ENCODE results near the gene BDH1.
"Not testable (repeated sequence)": the region's sequence is repeated elsewhere in the genome, so short reads cannot be mapped to it uniquely, and the experiment has no call there.

BDH1 gene

DNA sequence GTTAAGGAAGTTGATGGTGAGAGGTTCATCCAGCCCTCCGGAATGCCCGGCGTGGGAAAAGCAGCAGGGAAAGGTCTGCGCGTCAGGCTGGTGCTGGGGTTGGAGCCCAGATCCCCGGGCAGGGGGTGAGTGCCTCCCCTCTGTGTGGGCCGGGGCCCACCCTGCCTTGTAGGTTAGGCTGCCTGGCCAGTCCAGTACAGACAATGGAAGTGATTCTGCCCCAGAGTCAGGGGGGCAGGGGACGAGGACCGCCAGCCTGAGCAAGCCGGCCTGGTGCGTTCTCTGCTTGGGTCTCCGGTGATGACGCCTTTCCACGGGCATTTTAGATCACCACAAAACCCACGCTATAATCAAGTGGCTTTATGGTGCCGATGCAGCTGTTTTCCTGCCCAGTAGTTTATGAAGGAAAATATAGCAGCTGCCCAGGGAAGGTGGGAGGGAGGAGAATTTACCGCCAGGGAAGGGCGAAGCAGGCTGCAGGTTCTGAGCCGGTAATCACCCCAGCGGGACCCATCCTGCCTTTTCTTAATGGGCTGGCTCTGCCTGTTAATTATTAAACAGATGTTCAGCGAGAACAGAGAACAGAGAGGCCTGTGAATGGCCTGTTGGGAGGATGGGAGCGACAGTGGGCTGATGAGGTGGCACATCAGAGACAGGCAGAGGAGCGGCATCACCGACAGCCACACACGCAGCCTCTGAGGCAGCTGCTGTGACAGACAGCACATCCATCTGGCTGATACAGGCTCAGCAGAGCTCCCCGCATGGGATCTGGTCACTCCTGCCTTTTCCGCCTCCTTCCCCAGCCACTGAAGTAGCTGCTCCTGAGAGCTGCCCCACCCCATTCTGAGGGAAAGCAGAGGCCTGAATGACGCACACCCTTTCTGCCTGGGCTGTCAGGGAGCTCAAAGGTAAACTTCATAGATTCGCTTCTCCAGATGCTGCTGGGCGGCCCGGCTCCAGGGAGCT lies 35.2 kb downstream of the BDH1 start:
- DNase-seq (ENCODE audit: low read depth), result no peak

DNA sequence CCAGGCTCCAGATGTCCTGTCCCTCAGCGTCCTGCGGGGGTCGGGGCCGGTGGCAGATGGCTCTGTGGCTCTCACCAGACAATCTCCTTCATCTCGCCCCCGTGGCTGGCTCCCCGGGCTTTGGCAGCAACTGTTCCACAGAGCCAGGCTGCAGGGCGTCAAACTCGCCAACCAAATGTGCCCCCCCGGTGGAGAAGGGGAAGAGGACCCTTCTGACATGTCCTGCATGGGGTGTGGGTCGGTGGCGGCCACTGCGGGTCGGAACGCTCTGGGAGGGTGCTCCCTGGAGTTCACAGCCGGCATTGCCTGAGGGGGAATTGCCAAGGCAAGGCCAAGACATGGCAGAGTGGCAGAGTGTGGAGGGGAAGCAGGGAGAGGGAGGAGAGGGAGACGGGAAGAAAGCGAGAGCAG lies 36.0 kb downstream of the BDH1 start:
- no peak for DNase-seq (ENCODE audit: low read depth)

DNA sequence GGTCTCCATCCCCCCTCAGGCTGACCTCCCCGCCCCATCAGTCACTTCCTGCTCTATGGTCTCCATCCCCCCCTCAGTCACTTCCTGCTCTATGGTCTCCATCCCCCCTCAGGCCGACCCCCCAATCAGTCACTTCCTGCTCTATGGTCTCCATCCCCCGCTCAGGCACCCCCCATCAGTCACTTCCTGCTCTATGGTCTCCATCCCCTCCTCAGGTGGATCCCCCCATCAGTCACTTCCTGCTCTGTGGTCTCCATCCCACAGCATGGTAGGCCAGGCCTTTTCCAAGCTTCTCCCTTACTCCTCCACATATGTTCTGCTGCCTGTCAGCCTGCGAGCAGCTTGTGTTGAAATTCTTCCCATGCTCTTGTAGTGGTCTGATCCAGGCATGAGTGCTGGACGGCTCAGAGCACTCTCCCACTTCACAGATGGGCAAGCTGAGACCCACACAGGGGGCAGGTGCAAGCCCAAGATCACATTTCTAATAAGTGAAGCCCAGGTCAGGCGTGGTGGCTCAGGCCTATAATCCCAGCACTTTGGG lies 36.8 kb downstream of the BDH1 start:
- DNase-seq (ENCODE audit: low read depth), result no peak

- not testable (repeated sequence) for DNase-seq (ENCODE audit: low read depth)
Observed at GRCh38 chr3:197517922-197518683, 37.7 kb downstream of the BDH1 start.

DNA sequence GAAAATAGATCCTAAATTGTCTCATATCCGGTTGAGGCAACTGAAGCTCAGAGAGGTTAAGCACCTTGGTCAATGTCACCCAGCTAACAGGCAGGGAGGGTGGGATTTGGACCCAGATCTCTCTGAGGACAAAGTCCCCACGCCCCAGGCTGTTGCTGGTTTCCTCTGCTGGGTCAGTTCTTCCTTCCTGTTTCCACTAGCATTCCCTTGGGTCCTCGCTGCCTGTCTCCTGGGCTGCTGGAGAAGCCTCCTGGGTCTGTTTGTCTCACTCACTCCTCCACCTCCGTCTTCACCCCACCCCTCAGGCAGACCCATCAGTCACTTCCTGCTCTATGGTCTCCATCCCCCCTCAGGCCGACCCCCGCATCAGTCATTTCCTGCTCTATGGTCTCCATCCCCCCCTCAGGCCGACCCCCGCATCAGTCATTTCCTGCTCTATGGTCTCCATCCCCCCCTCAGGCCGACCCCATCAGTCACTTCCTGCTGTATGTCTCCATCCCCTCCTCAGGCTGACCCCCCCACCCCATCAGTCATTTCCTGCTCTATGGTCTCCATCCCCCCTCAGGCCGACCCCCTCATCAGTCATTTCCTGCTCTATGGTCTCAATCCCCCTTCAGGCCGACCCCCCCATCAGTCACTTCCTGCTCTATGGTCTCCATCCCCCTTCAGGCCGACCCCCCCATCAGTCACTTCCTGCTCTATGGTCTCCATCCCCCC lies 38.7 kb downstream of the BDH1 start:
- not testable (repeated sequence) for DNase-seq (ENCODE audit: low read depth)

DNA sequence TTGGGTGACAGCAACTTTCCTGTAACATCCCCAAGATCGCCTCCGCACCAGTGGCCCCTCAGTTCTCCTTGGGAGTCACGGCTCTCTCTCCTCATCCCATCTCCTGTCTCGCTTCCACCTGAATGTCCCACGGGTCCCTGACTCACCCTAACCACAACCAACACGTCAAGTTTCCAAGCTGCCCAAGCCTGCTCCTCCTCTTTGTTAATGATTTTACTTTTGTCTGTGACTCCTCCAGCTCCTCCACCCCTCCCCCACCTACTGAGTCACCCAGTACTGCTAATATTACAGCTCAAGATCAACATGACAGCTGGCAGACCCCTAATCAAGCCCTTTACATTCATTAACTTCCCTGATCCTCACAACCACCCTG lies 39.3 kb downstream of the BDH1 start:
- no peak for DNase-seq (ENCODE audit: low read depth)

GRCh38 chr3:197514786-197515355 lies 40.9 kb downstream of the BDH1 start:
- DNase-seq (ENCODE audit: low read depth), result no peak

DNA sequence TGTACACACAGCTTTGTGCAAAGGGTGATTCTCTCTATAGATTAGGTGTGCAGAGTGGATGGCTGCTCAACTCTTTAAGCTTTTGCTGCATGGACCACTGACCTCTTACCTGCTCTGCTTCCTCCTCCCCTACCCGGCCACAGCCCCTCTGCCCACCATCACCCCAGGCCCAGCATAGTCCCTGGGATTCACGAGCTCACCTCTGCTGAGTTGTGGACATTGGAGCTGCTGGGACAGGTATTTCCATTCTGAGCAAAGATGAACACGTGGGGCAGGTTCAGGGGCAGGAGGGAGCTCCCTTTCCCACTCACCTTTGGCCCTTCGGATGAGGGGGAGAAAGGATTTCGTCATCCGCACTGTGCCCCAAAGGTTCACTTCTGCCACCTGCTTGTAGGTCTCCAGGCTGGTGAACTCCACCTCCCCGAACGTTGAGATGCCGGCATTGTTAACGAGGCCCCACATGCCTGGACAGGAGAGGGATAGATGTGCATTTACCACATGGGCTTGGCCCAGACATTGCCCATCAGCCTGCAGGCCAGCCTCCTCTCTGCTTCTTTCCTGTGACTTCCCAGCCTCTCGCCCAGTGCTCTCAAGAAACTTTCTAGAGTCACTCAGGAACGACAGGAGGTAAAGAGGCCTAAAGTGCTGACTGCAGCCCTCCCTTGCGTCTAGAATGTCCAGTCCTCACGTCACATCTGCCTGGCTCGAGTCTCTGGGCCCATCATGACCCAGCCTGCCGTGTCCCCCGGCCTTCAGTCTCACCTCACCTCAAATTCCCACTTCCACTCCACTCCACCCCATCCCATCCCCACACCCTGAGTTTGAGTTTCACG lies 41.6 kb downstream of the BDH1 start:
- DNase-seq (ENCODE audit: low read depth), result no peak

DNA sequence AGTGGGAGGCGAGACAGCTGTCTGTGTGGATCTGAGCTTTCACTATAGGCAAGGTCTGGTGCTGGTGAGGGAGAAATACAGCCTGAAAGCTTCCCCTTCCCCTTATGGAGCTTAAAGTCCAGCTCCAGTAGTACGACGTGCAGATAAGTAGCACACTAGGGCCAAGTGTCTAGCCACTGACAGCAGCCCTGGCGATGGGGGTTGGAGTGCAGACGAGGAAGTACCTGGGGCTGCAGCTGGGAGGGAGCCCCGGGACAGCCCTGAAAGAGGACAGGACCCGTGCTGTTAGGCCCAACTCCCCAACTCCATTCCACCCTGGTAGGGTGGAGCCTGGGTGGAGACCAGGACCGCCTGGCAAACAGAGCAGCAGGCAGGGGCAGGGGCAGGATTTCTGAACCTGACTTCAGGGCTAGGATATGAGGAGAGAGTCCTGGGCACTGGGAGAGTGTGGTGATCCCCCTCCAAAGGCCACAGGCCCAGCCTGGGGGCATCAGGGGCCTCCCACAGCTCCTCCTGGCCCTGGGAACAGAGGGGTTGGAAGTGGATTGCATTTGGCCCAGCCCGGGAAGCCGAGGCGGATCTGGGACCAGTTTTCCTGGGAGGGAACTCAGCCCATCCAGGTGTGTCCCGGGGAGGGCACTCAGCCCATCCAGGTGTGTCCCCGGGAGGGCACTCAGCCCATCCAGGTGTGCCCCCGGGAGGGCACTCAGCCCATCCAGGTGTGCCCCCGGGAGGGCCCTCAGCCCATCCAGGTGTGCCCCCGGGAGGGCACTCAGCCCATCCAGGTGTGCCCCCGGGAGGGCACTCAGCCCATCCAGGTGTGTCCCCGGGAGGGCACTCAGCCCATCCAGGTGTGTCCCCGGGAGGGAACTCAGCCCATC lies 42.8 kb downstream of the BDH1 start:
- no peak for DNase-seq (ENCODE audit: low read depth)

GRCh38 chr3:197511853-197512635 lies 43.7 kb downstream of the BDH1 start:
- no peak for DNase-seq (ENCODE audit: low read depth)

DNA sequence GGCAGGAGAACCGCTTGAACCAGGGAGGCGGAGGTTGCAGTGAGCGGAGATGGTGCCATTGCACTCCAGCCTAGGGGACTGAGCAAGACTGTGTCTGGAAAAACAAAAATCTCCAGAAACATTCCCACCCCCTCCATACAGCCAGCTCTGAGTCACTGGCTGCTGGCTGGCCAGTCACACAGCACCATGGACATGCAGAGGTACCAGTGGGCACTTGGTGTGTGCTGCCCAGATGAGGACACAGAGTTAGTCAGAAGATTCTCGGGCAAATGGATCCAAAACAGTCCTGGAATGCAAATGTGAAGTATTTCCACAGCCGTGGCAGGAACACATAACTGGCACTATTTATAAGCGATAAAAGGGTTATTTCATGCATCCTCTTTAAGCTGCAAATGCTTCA lies 44.6 kb downstream of the BDH1 start:
- DNase-seq (ENCODE audit: low read depth), result no peak

- no peak for DNase-seq (ENCODE audit: low read depth)
Observed at GRCh38 chr3:197510642-197511018, 45.1 kb downstream of the BDH1 start.

- DNase-seq (ENCODE audit: low read depth), result no peak
Observed at GRCh38 chr3:197508924-197509775, 46.6 kb downstream of the BDH1 start.

- no peak for DNase-seq (ENCODE audit: low read depth)
Observed at GRCh38 chr3:197508461-197508860, 47.3 kb downstream of the BDH1 start.

- no peak for DNase-seq (ENCODE audit: low read depth)
Observed at GRCh38 chr3:197508051-197508451, 47.7 kb downstream of the BDH1 start.

GRCh38 chr3:197507541-197507940 lies 48.2 kb downstream of the BDH1 start:
- DNase-seq (ENCODE audit: low read depth), result no peak

DNA sequence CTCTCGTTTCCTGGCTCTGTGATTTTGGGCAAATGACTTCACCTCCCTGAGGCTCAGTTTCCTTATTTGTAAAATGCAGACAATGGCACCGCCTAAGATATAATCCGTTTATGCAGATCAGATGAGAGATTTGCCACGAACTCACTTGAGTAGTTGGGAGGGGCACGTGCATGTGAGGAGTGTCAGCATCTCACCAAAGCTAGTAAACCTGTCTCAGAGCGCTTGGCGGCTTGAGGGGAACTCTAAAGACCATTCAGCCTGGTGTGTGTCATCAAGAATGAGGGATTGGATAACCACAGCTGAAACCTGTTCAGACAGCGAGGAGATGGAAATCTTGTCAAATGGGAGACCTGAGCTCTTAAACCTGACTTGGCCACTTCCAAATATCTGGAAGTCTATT lies 48.7 kb downstream of the BDH1 start:
- no peak for DNase-seq (ENCODE audit: low read depth)
